WERI-Rb-1 (cell line): Measurements from ENCODE around the gene NEK6.

Source experiments
- DNase-seq: peaks from one replicate; pipeline ENCODE4 v3.0.0-alpha.2; 2020
- H3K27ac ChIP-seq: fragments of 250-450 bp; sonication (Bioruptor Pico); 2 replicates; pipeline ENCODE4 v1.5.1; 2020; ENCODE audit warnings: mild to moderate bottlenecking, moderate library complexity
- H3K27me3 ChIP-seq: fragments of 250-450 bp; sonication (Bioruptor Pico); 2 replicates; pipeline ENCODE4 v1.5.1; 2021; ENCODE audit warnings: mild to moderate bottlenecking, low read depth, moderate library complexity; ENCODE audit not compliant: insufficient read depth, severe bottlenecking
- H3K36me3 ChIP-seq: fragments of 250-450 bp; sonication (Bioruptor Pico); 2 replicates; pipeline ENCODE4 v1.5.1; 2020; ENCODE audit warnings: mild to moderate bottlenecking, moderate library complexity
- H3K4me3 ChIP-seq: 2 replicates; pipeline ENCODE4 v1.5.1; 2011; ENCODE audit warnings: low read depth, mild to moderate bottlenecking, control low read depth, low read length
- H3K9me3 ChIP-seq: fragments of 250-450 bp; sonication (Bioruptor Pico); 2 replicates; pipeline ENCODE4 v1.5.1; 2021; ENCODE audit warnings: mild to moderate bottlenecking, moderate library complexity; ENCODE audit not compliant: severe bottlenecking
- TF ChIP-seq, protein P1 (sequence below): IDR thresholded peaks from 2 replicates; pipeline ENCODE4 v1.5.1; 2011; ENCODE audit warnings: low read depth, mild to moderate bottlenecking, control low read depth, inconsistent platforms, low read length

NEK6 gene

DNA sequence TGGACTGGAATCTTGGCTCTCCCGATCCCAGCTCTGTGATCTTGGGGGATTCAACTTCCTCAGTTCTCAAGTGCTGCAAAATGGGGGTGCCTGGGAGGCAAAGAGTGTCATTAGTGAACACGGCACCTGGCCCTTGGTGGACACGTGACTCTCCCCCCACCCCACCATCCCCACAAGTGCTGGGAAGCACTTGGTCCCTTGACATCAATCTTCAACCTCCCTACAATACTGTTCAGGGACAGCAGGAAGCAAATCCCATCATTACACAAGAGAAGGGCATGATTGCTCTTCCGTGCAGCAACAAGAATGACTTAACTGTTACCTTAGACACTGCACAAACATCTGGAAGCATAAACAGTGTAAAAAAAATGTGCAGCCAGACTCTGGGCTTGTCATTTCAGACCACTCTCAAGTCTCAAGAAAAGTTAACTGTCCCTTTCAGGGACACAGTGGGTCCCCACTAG, 96.1 kb downstream of the NEK6 start:
- DNase-seq = no peak
- Histone ChIP-seq H3K27me3 (no peaks in the 10 kb centered on the region), H3K9me3 (no peaks in the 10 kb centered on the region), H3K4me3 (no peak overlapping the region), H3K36me3 (peaks cover 75% of the 10 kb centered on the region), H3K27ac (no peak overlapping the region)
- TF ChIP-seq, protein P1, sequence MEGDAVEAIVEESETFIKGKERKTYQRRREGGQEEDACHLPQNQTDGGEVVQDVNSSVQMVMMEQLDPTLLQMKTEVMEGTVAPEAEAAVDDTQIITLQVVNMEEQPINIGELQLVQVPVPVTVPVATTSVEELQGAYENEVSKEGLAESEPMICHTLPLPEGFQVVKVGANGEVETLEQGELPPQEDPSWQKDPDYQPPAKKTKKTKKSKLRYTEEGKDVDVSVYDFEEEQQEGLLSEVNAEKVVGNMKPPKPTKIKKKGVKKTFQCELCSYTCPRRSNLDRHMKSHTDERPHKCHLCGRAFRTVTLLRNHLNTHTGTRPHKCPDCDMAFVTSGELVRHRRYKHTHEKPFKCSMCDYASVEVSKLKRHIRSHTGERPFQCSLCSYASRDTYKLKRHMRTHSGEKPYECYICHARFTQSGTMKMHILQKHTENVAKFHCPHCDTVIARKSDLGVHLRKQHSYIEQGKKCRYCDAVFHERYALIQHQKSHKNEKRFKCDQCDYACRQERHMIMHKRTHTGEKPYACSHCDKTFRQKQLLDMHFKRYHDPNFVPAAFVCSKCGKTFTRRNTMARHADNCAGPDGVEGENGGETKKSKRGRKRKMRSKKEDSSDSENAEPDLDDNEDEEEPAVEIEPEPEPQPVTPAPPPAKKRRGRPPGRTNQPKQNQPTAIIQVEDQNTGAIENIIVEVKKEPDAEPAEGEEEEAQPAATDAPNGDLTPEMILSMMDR = no peak

- H3K27me3 ChIP-seq = no peaks in the 10 kb centered on the region
- TF ChIP-seq, protein P1 = no peak
- no peak overlapping the region for H3K4me3 ChIP-seq
- H3K9me3 ChIP-seq = no peaks in the 10 kb centered on the region
- no peak for DNase-seq
- H3K36me3 ChIP-seq = peaks cover 69% of the 10 kb centered on the region
- no peak overlapping the region for H3K27ac ChIP-seq
Measured at GRCh38 chr9:124354346-124355038, 96.7 kb downstream of the NEK6 start.

DNA sequence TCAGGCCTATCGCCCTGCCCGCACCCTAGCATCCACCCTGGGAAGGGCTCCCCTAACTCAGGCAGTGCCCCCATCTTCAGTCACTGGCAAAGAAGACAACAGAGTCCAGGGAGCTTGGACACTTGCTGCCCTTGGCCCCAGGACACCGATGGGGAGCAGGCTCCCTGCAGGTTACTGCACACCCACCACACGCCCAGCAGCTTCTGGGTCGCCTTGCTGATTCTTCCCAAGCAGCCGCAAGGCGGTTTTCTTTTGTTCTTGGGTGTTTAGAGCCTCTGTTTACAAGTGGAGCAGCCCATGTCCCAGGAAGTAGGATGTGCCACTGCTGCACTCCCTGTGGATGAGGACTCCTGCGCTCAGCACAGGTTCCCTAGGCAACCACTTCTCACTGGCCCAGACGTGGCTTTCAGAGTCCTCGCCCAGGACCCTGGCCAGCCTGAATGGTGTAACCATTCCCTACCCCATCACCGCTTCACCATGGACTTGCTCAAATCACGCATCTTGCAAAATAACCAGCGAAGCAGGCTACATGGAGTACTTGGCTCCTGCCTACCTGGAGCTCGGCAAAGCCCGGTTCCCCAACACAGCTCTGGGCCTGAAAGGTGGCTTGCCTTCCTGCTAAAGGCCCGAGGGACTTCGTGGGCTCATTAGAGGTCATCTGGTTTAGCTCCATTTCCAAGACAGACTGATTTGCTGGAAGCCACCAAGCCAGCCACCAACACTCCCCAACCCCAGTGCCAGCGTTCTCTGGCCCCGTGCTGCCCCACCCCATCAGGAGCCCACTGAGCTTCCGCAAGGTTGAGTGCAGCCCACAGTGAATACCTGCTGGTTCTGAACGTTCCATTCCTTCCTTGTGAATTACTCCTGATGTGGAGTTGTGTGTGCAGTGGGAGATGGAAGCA, 97.5 kb downstream of the NEK6 start:
- no peak for DNase-seq
- no peak overlapping the region for H3K27ac ChIP-seq
- H3K36me3 ChIP-seq = peaks cover 64% of the 10 kb centered on the region
- H3K4me3 ChIP-seq = no peak overlapping the region
- H3K9me3 ChIP-seq = no peaks in the 10 kb centered on the region
- no peaks in the 10 kb centered on the region for H3K27me3 ChIP-seq
- TF ChIP-seq, protein P1 = no peak

- TF ChIP-seq, protein P1 = no peak
- no peaks in the 10 kb centered on the region for H3K27me3 ChIP-seq
- no peak overlapping the region for H3K27ac ChIP-seq
- DNase-seq = no peak
- H3K9me3 ChIP-seq = no peaks in the 10 kb centered on the region
- peaks cover 55% of the 10 kb centered on the region for H3K36me3 ChIP-seq
- no peak overlapping the region for H3K4me3 ChIP-seq
Measured at GRCh38 chr9:124355941-124356744, 98.4 kb downstream of the NEK6 start.

GRCh38 chr9:124356745-124357390, 99.1 kb downstream of the NEK6 start:
- peaks cover 48% of the 10 kb centered on the region for H3K36me3 ChIP-seq
- DNase-seq = no peak
- H3K9me3 ChIP-seq = no peaks in the 10 kb centered on the region
- TF ChIP-seq, protein P1 = no peak
- H3K27ac ChIP-seq = no peak overlapping the region
- no peak overlapping the region for H3K4me3 ChIP-seq
- no peaks in the 10 kb centered on the region for H3K27me3 ChIP-seq
